Measurements from ENCODE around the gene CDK19. TPM values are rescaled to one million over a fixed set of nuclear protein-coding genes. Genes with fewer than 3 reads are reported as not detected.

CDK19 gene
- total and polyA plus RNA-seq, 2 of the 13 experiments (the other 11 are each of a cell fraction or from before 2014, with no cell fraction given): 13.4 to 27.0 TPM

GRCh38 chr6:110703906-110704594 lies 111.2 kb downstream of the CDK19 start (continued):
- no peak for TF ChIP-seq DNMT1 (CRISPR knock-in tag; IDR thresholded peaks at IDR 0.05)
- TF ChIP-seq ZBTB34 (CRISPR knock-in tag; IDR thresholded peaks at IDR 0.05): peak; percentile 80
- TF ChIP-seq TSC22D2 (CRISPR knock-in tag; IDR thresholded peaks at IDR 0.05; ENCODE audit: borderline replicate concordance): no peak
- TF ChIP-seq KDM6A (CRISPR knock-in tag; IDR thresholded peaks at IDR 0.05; ENCODE audit: low read depth): peak; percentile 53; the same call in 1 of the 2 replicates
- no peak for TF ChIP-seq ZNF318 (CRISPR knock-in tag; IDR thresholded peaks at IDR 0.05)
- TF ChIP-seq ZNF607 (CRISPR knock-in tag; IDR thresholded peaks at IDR 0.05; ENCODE audit: borderline replicate concordance): no peak
- no peak for TF ChIP-seq ZNF788 (CRISPR knock-in tag; IDR thresholded peaks at IDR 0.05; ENCODE audit: borderline replicate concordance)
- TF ChIP-seq KLF16 (CRISPR knock-in tag; IDR thresholded peaks at IDR 0.05): peak in 1 of 2 experiments; percentile 88; a peak in 2 of 4 replicates
- no peak for TF ChIP-seq ZNF274 (CRISPR knock-in tag; IDR thresholded peaks at IDR 0.05)
- TF ChIP-seq MTA3 (CRISPR knock-in tag; IDR thresholded peaks at IDR 0.05): no peak
- no peak for TF ChIP-seq CSRNP1 (CRISPR knock-in tag; IDR thresholded peaks at IDR 0.05)
- TF ChIP-seq ZNF850 (CRISPR knock-in tag; conservative IDR thresholded peaks at IDR 0.05): no peak
- TF ChIP-seq THAP7 (CRISPR knock-in tag; IDR thresholded peaks at IDR 0.05): no peak
- TF ChIP-seq ATF7 (IDR thresholded peaks at IDR 0.05): no peak
- TF ChIP-seq ATF7 (CRISPR knock-in tag; IDR thresholded peaks at IDR 0.05): no peak
- no peak for TF ChIP-seq YEATS2 (CRISPR knock-in tag; IDR thresholded peaks at IDR 0.05; ENCODE audit: borderline replicate concordance)
- no peak for TF ChIP-seq KDM5A (IDR thresholded peaks at IDR 0.05; ENCODE audit: borderline replicate concordance, low read length)
- peak; percentile 42; the same call in 1 of the 2 replicates for TF ChIP-seq SRF (IDR thresholded peaks at IDR 0.05; ENCODE audit: low read depth, low read length)

Data from HepG2 (cell line).